Endothelial cell of umbilical vein (primary cell): ENCODE data around the gene CD2AP. TPM values are rescaled to one million over a fixed set of nuclear protein-coding genes. Genes with fewer than 3 reads are reported as not detected.

Source experiments
- BruUV-seq: library from RNA; stranded (reverse); fragments of 400-500 nt; replicated peaks from 2 replicates; lab custom pipeline; 2021; lab: Mats Ljungman, UMichigan
- CTCF ChIA-PET: fragments of 300-600, 350-600 bp; sonication (Branson Sonifier 250); formaldehyde crosslinking; loops from one replicate; lab custom pipeline; 2021; ENCODE audit warnings: antibody characterized with exemption, inconsistent platforms; lab: Charles Lee
- POLR2A ChIA-PET: fragments of 300-600, 350-600 bp; sonication (Branson Sonifier 250); formaldehyde crosslinking; loops from one replicate; lab custom pipeline; 2021; ENCODE audit warnings: antibody characterized with exemption, inconsistent platforms; lab: Charles Lee
- DNase-seq: peaks from one replicate; pipeline ENCODE4 v3.0.0-alpha.2; 2011; ENCODE audit warnings: low read depth, low spot score
- FAIRE-seq: peaks from 2 replicates; lab custom pipeline; 2011; peaks lifted over from hg19 to GRCh38; lab: Jason Lieb, UNC
- H2AFZ ChIP-seq: 2 replicates; pipeline ENCODE4 v1.6.0; 2012; ENCODE audit warnings: low read depth, low read length, control low read depth, inconsistent platforms
- H3K27ac ChIP-seq: 2 replicates; pipeline ENCODE4 v1.5.1; 2011; ENCODE audit warnings: low read depth, mild to moderate bottlenecking, control low read depth, low read length, moderate library complexity; ENCODE audit not compliant: insufficient read depth
- H3K27me3 ChIP-seq, 2 experiments: 2 replicates each; pipeline versions ENCODE4 v1.6.0 to v1.6.1; 2011; ENCODE audit warnings: low read length in 2 of 2, mixed read lengths in 1 of 2; ENCODE audit not compliant: control insufficient read depth in 2 of 2, insufficient read depth in 2 of 2
- H3K36me3 ChIP-seq, 2 experiments: 2 replicates in 1 of 2; 3 replicates in 1 of 2; pipeline ENCODE4 v1.5.1; 2011; ENCODE audit warnings: low read length in 2 of 2, mild to moderate bottlenecking in 1 of 2, moderate library complexity in 1 of 2; ENCODE audit not compliant: control insufficient read depth in 2 of 2, insufficient read depth in 2 of 2; ENCODE audit errors: extremely low read depth in 1 of 2
- H3K4me1 ChIP-seq: 3 replicates; pipeline ENCODE4 v1.5.1; 2011; ENCODE audit warnings: mild to moderate bottlenecking, low read length; ENCODE audit not compliant: control insufficient read depth, insufficient read depth; ENCODE audit errors: extremely low read depth
- H3K4me2 ChIP-seq: 2 replicates; pipeline ENCODE4 v1.6.1; 2011; ENCODE audit warnings: low read length, control low read depth, mixed read lengths; ENCODE audit not compliant: insufficient read depth
- H3K4me3 ChIP-seq, 3 experiments: fragments of 200-600 bp in 1 of 3; sonication (generic), shearing (Covaris generic) in 1 of 3; replicated peaks in 1 of 3; 2 replicates each; pipeline ENCODE4 v1.5.1; 2011 to 2016; ENCODE audit warnings: control low read depth in 3 of 3, low read length in 3 of 3, mild to moderate bottlenecking in 2 of 3, inconsistent platforms in 1 of 3, low read depth in 1 of 3, moderate library complexity in 1 of 3; ENCODE audit not compliant: insufficient read depth in 1 of 3
- H3K79me2 ChIP-seq: 2 replicates; pipeline ENCODE4 v1.6.0; 2012; ENCODE audit warnings: low read length, inconsistent platforms; ENCODE audit not compliant: control insufficient read depth, insufficient read depth
- H3K9ac ChIP-seq: replicated peaks from 2 replicates; pipeline ENCODE3; 2011; ENCODE audit warnings: low read length, control low read depth; ENCODE audit not compliant: insufficient read depth; ENCODE audit errors: extremely low read depth
- H3K9me1 ChIP-seq: replicated peaks from 3 replicates; pipeline ENCODE4 v1.6.0; 2011; ENCODE audit warnings: mild to moderate bottlenecking, low read length; ENCODE audit not compliant: control insufficient read depth, insufficient read depth; ENCODE audit errors: extremely low read depth
- H3K9me3 ChIP-seq: replicated peaks from 2 replicates; pipeline ENCODE4 v1.5.1; 2012; ENCODE audit warnings: low read length, inconsistent platforms; ENCODE audit not compliant: control insufficient read depth, insufficient read depth
- H4K20me1 ChIP-seq: replicated peaks from 2 replicates; pipeline ENCODE3; 2011; ENCODE audit warnings: mild to moderate bottlenecking, low read length; ENCODE audit not compliant: control insufficient read depth, insufficient read depth; ENCODE audit errors: extremely low read depth
- EZH2 ChIP-seq: IDR thresholded peaks from 2 replicates; pipeline ENCODE4 v1.6.1; 2012; ENCODE audit warnings: borderline replicate concordance, low read depth, mild to moderate bottlenecking, moderate library complexity, low read length, inconsistent platforms; ENCODE audit not compliant: severe bottlenecking
- FOS ChIP-seq: IDR thresholded peaks from 2 replicates; pipeline ENCODE4 v1.6.1; 2011; ENCODE audit warnings: mild to moderate bottlenecking, low read length, moderate library complexity, borderline replicate concordance; ENCODE audit not compliant: insufficient read depth
- GATA2 ChIP-seq: IDR thresholded peaks from 2 replicates; pipeline ENCODE4 v1.7.0; 2011; ENCODE audit warnings: low read depth, mild to moderate bottlenecking, moderate library complexity, mixed read lengths, low read length; ENCODE audit not compliant: insufficient read length, insufficient read depth
- JUN ChIP-seq: IDR thresholded peaks from 2 replicates; pipeline ENCODE4 v1.6.1; 2011; ENCODE audit warnings: borderline replicate concordance, low read depth; ENCODE audit not compliant: insufficient read length, insufficient read depth
- MYC ChIP-seq: IDR thresholded peaks from one replicate; pipeline ENCODE4 v1.6.1; 2011; ENCODE audit warnings: mild to moderate bottlenecking, low read depth, low read length
- POLR2A ChIP-seq: IDR thresholded peaks from 2 replicates; pipeline ENCODE4 v1.6.1; 2012; ENCODE audit warnings: low read depth, mild to moderate bottlenecking, control low read depth, low read length
- POLR2AphosphoS5 ChIP-seq: IDR thresholded peaks from 2 replicates; pipeline ENCODE4 v1.6.1; 2012; ENCODE audit warnings: low read depth, mild to moderate bottlenecking, control low read depth, low read length, moderate library complexity; ENCODE audit not compliant: insufficient read depth
- dilution Hi-C: fragments of 300-500 bp; cut with MboI; formaldehyde crosslinking; loops from one replicate; pipeline ENCODE4 v1.15.0; 2019; ENCODE audit warnings: low sequenced_read_pairs; ENCODE audit not compliant: extremely low pct_ligation_motif_present
- intact Hi-C: fragments of 100-400 bp; cut with micrococcal nuclease; formaldehyde crosslinking; loops from one replicate; pipeline ENCODE4 v1.10.0; 2022
- polyA plus RNA-seq, 4 experiments: library from polyadenylated mRNA; depleted of rRNA in 3 of 4; stranded (reverse) in 3 of 4; unstranded in 1 of 4; fragments of >200 nt; gene quantifications; 2 replicates each; pipeline versions ENCODE4 v1.2.1 to v1.2.3, GENCODE V29; 2011 to 2012; ENCODE audit warnings: missing spikeins in 1 of 4
- total RNA-seq: library from RNA; stranded (reverse); gene quantifications from 2 replicates; pipeline ENCODE4 v1.2.3, GENCODE V29; 2021
- TF ChIP-seq, protein P1 (sequence below), 2 donors: IDR thresholded peaks; 1 replicate in 1 of 2; 2 replicates in 1 of 2; pipeline ENCODE4 v1.5.1; 2011; ENCODE audit warnings: low read length in 2 of 2, mild to moderate bottlenecking in 2 of 2, moderate library complexity in 2 of 2, control low read depth in 1 of 2, inconsistent platforms in 1 of 2, low read depth in 1 of 2; ENCODE audit not compliant: insufficient read depth in 1 of 2; ENCODE audit errors: extremely low read depth in 1 of 2
- TF ChIP-seq, protein P2 (sequence below): IDR thresholded peaks from 2 replicates; pipeline ENCODE4 v1.6.1; 2011; ENCODE audit not compliant: insufficient read depth, insufficient read length

CD2AP gene
- total and polyA plus RNA-seq, 2 donors (not counting 3 experiments of a cell fraction or from before 2014, with no cell fraction given), result 4.2 to 39.8 TPM

DNA sequence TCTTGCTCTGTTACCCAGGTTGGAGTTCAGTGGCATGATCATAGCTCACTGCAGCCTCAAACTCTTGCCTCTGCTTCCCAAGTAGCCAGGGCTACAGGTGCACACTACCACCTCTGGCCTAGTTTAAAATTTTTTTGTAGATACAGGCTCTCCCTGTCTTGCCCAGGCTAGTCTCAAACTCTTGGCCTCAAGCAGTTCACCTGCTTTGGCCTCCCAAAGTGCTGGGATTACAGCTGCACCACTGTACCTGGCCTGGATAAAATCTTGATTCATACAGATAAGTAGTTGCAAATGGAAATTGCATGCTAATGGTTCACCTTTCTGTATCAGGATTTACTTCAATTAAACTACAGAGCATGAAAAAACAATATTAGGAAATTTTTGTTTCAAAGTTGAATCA is 4.2 kb downstream of the CD2AP start:
- DNase-seq (no peak), FAIRE-seq (no peak)
- Histone ChIP-seq H3K4me3 (no peak overlapping the region), H3K4me1 (peaks cover 27% of the 10 kb centered on the region), H3K9ac (no peak overlapping the region), H4K20me1 (peaks cover 12% of the 10 kb centered on the region), H3K36me3 (no peaks in the 10 kb centered on the region), H3K4me2 (no peak overlapping the region), H3K27me3 (no peaks in the 10 kb centered on the region), H2AFZ (no peak overlapping the region), H3K27ac (no peak overlapping the region), H3K9me3 (no peaks in the 10 kb centered on the region), H3K9me1 (peaks cover 3% of the 10 kb centered on the region), H3K79me2 (peaks cover 83% of the 10 kb centered on the region)
- BruUV-seq, result no TSS peak
- intact Hi-C loops (no loop called here), dilution Hi-C loops (no loop called here)
- CTCF ChIA-PET, result no interaction called here
- TF ChIP-seq POLR2A, result no peak
- no peak for TF ChIP-seq FOS
- TF ChIP-seq, protein P1, sequence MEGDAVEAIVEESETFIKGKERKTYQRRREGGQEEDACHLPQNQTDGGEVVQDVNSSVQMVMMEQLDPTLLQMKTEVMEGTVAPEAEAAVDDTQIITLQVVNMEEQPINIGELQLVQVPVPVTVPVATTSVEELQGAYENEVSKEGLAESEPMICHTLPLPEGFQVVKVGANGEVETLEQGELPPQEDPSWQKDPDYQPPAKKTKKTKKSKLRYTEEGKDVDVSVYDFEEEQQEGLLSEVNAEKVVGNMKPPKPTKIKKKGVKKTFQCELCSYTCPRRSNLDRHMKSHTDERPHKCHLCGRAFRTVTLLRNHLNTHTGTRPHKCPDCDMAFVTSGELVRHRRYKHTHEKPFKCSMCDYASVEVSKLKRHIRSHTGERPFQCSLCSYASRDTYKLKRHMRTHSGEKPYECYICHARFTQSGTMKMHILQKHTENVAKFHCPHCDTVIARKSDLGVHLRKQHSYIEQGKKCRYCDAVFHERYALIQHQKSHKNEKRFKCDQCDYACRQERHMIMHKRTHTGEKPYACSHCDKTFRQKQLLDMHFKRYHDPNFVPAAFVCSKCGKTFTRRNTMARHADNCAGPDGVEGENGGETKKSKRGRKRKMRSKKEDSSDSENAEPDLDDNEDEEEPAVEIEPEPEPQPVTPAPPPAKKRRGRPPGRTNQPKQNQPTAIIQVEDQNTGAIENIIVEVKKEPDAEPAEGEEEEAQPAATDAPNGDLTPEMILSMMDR (IDR thresholded peaks at IDR 0.05; ENCODE audit: extremely low read depth in 1 of 2, insufficient read depth in 1 of 2, low read depth in 1 of 2, low read length in 2 of 2), result no peak
- no peak for TF ChIP-seq POLR2AphosphoS5
- TF ChIP-seq JUN, result no peak
- TF ChIP-seq, protein P2, sequence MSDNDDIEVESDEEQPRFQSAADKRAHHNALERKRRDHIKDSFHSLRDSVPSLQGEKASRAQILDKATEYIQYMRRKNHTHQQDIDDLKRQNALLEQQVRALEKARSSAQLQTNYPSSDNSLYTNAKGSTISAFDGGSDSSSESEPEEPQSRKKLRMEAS, result no peak
- TF ChIP-seq GATA2, result no peak
- TF ChIP-seq MYC, result no peak
- TF ChIP-seq EZH2, result no peak
- POLR2A ChIA-PET, result no interaction called here
